GM13976 (cell line): ENCODE results near the gene PLXNB3.

Experiments used
- DNase-seq: peaks from one replicate; pipeline ENCODE4 v3.0.0; 2012; ENCODE audit warnings: low spot score
- CTCF ChIP-seq: IDR thresholded peaks from 2 replicates; pipeline ENCODE4 v1.5.1; 2012; ENCODE audit warnings: borderline replicate concordance, mild to moderate bottlenecking; ENCODE audit not compliant: insufficient read depth; ENCODE audit errors: extremely low read depth, missing control alignments, control extremely low read depth
- in situ Hi-C: fragments of 300-500 bp; cut with MboI; formaldehyde crosslinking; loops from one replicate; pipeline ENCODE4 v1.12.0; 2022; ENCODE audit warnings: low sequenced_read_pairs, mixed read lengths, inconsistent platforms; ENCODE audit not compliant: unreplicated experiment

Gene PLXNB3

DNA sequence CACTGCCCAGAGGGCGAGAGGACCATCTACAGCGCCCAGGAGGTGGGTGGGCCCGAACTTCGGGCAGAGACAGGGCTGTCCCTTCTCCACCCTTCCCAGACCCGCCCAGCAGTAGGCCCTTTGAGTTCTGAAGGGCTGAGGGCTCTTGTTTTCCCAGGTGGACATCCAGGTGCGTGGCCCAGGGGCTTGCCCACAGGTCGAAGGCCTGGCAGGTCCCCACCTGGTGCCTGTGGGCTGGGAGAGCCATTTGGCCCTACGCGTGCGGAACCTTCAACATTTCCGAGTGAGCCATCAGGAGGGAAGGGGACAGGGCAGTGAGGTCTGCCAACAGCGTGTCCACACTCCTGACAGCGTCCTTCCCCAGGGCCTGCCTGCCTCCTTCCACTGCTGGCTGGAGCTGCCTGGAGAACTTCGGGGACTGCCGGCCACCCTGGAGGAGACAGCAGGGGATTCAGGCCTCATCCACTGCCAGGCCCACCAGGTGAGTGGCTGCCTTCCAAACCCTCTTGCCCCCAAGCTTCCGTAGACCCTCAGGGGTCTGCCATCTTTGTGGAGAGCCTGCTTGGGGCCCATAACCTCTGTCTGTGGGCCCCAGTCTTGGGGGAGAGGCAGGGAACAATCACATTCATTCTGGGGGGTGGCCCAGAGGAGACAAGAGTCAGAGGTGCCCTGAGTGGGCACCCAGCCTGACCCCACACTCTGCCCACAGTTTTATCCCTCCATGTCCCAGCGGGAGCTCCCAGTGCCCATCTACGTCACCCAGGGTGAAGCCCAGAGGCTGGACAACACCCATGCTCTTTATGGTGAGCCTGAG, 6.8 kb downstream of the PLXNB3 start:
- no peak for TF ChIP-seq CTCF
- in situ Hi-C loops = no loop called here

GRCh38 chrX:153771415-153772315, 7.6 kb downstream of the PLXNB3 start:
- in situ Hi-C loops = no loop called here
- DNase-seq = no peak

More for the DNA sequence above, 6.8 kb downstream of the PLXNB3 start:
- peak; percentile 24 for DNase-seq

GRCh38 chrX:153772316-153773217, 8.5 kb downstream of the PLXNB3 start:
- no peak for TF ChIP-seq CTCF
- in situ Hi-C loops = no loop called here

More at GRCh38 chrX:153771415-153772315, 7.6 kb downstream of the PLXNB3 start:
- no peak for TF ChIP-seq CTCF

GRCh38 chrX:153773218-153773611, 9.2 kb downstream of the PLXNB3 start:
- in situ Hi-C loops = no loop called here

More at GRCh38 chrX:153772316-153773217, 8.5 kb downstream of the PLXNB3 start:
- DNase-seq = no peak

DNA sequence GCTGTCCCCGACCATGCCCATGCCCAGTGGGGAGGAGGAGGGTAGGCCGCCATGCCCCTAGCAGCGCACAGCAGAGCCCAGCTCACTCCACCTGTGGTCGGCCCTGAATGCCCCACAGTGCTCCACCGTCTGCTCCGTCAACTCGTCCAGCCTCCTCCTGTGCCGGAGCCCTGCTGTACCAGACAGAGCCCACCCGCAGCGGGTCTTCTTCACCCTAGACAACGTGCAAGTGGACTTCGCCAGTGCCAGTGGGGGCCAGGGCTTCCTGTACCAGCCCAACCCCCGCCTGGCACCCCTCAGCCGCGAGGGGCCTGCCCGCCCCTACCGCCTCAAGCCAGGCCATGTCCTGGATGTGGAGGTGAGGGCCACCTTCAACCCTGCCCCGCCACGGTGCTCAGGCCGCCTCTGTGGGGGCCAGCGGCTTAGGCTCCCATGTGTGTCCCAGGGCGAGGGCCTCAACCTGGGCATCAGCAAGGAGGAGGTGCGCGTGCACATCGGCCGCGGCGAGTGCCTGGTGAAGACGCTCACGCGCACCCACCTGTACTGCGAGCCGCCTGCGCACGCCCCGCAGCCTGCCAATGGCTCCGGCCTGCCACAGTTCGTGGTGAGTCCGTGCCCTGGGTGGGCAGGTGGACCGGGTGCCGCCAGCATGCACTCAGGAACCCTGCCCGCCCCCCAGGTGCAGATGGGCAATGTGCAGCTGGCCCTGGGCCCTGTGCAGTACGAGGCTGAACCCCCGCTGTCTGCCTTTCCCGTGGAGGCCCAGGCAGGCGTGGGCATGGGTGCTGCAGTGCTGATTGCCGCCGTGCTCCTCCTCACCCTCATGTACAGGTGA, 9.9 kb downstream of the PLXNB3 start:
- in situ Hi-C loops = no loop called here
- no peak for DNase-seq
- no peak for TF ChIP-seq CTCF

More at GRCh38 chrX:153773218-153773611, 9.2 kb downstream of the PLXNB3 start:
- no peak for DNase-seq
- TF ChIP-seq CTCF = no peak
